ENCODE data around the gene MRPL28.

- TF ChIP-seq, protein P1, sequence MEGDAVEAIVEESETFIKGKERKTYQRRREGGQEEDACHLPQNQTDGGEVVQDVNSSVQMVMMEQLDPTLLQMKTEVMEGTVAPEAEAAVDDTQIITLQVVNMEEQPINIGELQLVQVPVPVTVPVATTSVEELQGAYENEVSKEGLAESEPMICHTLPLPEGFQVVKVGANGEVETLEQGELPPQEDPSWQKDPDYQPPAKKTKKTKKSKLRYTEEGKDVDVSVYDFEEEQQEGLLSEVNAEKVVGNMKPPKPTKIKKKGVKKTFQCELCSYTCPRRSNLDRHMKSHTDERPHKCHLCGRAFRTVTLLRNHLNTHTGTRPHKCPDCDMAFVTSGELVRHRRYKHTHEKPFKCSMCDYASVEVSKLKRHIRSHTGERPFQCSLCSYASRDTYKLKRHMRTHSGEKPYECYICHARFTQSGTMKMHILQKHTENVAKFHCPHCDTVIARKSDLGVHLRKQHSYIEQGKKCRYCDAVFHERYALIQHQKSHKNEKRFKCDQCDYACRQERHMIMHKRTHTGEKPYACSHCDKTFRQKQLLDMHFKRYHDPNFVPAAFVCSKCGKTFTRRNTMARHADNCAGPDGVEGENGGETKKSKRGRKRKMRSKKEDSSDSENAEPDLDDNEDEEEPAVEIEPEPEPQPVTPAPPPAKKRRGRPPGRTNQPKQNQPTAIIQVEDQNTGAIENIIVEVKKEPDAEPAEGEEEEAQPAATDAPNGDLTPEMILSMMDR (IDR thresholded peaks at IDR 0.05): no peak
- no peak for TF ChIP-seq POLR2A (IDR thresholded peaks at IDR 0.05)
Measured at GRCh38 chr16:351804-352520, 18.4 kb downstream of the MRPL28 start.
